Measurements from ENCODE around the gene ELK4.
A peak's percentile ranks its signal among the peaks of the same experiment; 100 is the strongest.

ELK4 gene

GRCh38 chr1:205588636-205589035, 43.2 kb downstream of the ELK4 start:
- Histone ChIP-seq H3K36me3 (replicated peaks; ENCODE audit: low read depth, low read length) (no peaks in the 10 kb centered on the region), H3K27me3 (ENCODE audit: low read depth, low read length) (no peaks in the 10 kb centered on the region), H3K4me2 (ENCODE audit: low read length) (no peak overlapping the region), H3K4me1 (ENCODE audit: low read length) (peaks cover 16% of the 10 kb centered on the region; the same call in 1 of the 2 replicates), H3K9ac (ENCODE audit: low read length) (no peak overlapping the region), H3K4me3 (ENCODE audit: low read length) (no peak overlapping the region), H3K9me3 (ENCODE audit: insufficient read depth, low read length) (no peaks in the 10 kb centered on the region), H3K79me2 (ENCODE audit: low read length) (no peaks in the 10 kb centered on the region), H3K27ac (ENCODE audit: low read length) (no peak overlapping the region), H2AFZ (ENCODE audit: low read depth, low read length) (peak overlapping the region; percentile 62; the same call in 1 of the 2 replicates), H4K20me1 (ENCODE audit: insufficient read depth, low read length) (no peaks in the 10 kb centered on the region)
- no peak for TF ChIP-seq EZH2phosphoT487 (IDR thresholded peaks at IDR 0.05; ENCODE audit: low read depth)
- TF ChIP-seq, protein P1, sequence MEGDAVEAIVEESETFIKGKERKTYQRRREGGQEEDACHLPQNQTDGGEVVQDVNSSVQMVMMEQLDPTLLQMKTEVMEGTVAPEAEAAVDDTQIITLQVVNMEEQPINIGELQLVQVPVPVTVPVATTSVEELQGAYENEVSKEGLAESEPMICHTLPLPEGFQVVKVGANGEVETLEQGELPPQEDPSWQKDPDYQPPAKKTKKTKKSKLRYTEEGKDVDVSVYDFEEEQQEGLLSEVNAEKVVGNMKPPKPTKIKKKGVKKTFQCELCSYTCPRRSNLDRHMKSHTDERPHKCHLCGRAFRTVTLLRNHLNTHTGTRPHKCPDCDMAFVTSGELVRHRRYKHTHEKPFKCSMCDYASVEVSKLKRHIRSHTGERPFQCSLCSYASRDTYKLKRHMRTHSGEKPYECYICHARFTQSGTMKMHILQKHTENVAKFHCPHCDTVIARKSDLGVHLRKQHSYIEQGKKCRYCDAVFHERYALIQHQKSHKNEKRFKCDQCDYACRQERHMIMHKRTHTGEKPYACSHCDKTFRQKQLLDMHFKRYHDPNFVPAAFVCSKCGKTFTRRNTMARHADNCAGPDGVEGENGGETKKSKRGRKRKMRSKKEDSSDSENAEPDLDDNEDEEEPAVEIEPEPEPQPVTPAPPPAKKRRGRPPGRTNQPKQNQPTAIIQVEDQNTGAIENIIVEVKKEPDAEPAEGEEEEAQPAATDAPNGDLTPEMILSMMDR (IDR thresholded peaks at IDR 0.05; ENCODE audit: low read depth, low read length), result peak; percentile 72

GRCh38 chr1:205587581-205587980, 44.2 kb downstream of the ELK4 start:
- Histone ChIP-seq H3K4me3 (ENCODE audit: low read length) (no peak overlapping the region), H4K20me1 (ENCODE audit: insufficient read depth, low read length) (no peaks in the 10 kb centered on the region), H3K36me3 (replicated peaks; ENCODE audit: low read depth, low read length) (no peaks in the 10 kb centered on the region), H3K4me2 (ENCODE audit: low read length) (no peak overlapping the region), H3K27ac (ENCODE audit: low read length) (no peak overlapping the region), H3K9me3 (ENCODE audit: insufficient read depth, low read length) (no peaks in the 10 kb centered on the region), H3K27me3 (ENCODE audit: low read depth, low read length) (peaks cover 5% of the 10 kb centered on the region; the same call in 1 of the 2 replicates), H2AFZ (ENCODE audit: low read depth, low read length) (no peak overlapping the region), H3K4me1 (ENCODE audit: low read length) (peaks cover 15% of the 10 kb centered on the region; the same call in 1 of the 2 replicates), H3K79me2 (ENCODE audit: low read length) (no peaks in the 10 kb centered on the region), H3K9ac (ENCODE audit: low read length) (no peak overlapping the region)
- TF ChIP-seq EZH2phosphoT487 (IDR thresholded peaks at IDR 0.05; ENCODE audit: low read depth), result no peak
- TF ChIP-seq, protein P1 (IDR thresholded peaks at IDR 0.05; ENCODE audit: low read depth, low read length), result no peak

DNA sequence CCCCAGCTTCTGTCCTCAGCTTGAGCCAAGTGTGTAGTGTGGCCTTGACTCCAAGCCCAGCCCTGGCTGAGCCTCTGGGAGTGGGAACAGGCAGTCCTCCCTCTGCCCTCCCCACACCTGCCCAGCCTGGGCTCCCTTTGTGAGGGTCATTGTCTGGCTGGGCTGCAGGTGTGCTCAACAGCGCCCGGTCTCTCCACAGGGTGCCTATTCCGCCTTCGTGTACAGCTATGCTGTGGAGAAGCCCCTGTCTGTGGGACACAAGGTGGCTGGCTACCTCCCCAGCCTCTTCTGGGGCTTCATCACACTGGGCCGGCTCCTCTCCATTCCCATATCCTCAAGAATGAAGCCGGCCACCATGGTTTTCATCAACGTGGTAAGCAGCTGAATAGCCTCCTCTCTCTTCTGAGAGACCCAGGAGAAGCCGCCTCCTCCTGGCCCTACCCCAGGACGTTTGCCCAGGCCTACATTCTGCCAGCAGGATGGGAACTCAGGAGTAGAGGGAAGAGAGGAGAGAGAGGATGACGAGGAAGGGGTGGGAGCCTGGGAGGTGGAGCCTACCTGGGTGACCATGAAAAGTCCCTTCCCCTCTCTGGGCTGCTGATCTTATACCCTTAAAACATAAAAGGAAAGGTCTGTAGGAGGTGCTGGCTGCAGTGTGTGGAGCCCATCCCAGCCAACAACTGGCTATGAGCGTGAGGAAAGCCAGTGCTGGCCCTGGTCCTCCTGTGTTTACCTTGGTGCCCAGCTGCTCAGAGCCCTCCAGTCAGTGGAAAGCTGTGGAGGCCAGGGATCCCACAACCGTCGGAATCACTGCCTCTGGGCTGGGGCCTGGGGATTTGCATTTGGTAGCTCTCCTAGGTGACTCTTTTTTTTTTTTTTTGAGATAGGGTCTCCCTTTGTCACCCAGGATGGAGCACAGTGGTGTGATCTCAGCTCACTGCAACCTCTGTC, 45.7 kb downstream of the ELK4 start:
- Histone ChIP-seq H2AFZ (ENCODE audit: low read depth, low read length) (no peak overlapping the region), H3K4me1 (ENCODE audit: low read length) (peaks cover 10% of the 10 kb centered on the region; the same call in 1 of the 2 replicates), H3K4me3 (ENCODE audit: low read length) (no peak overlapping the region), H3K27me3 (ENCODE audit: low read depth, low read length) (peaks cover 9% of the 10 kb centered on the region), H4K20me1 (ENCODE audit: insufficient read depth, low read length) (no peaks in the 10 kb centered on the region), H3K27ac (ENCODE audit: low read length) (no peak overlapping the region), H3K79me2 (ENCODE audit: low read length) (no peaks in the 10 kb centered on the region), H3K9ac (ENCODE audit: low read length) (no peak overlapping the region), H3K4me2 (ENCODE audit: low read length) (no peak overlapping the region), H3K9me3 (ENCODE audit: insufficient read depth, low read length) (no peaks in the 10 kb centered on the region), H3K36me3 (replicated peaks; ENCODE audit: low read depth, low read length) (no peaks in the 10 kb centered on the region)
- TF ChIP-seq, protein P1 (IDR thresholded peaks at IDR 0.05; ENCODE audit: low read depth, low read length), result no peak
- TF ChIP-seq EZH2phosphoT487 (IDR thresholded peaks at IDR 0.05; ENCODE audit: low read depth), result no peak

DNA sequence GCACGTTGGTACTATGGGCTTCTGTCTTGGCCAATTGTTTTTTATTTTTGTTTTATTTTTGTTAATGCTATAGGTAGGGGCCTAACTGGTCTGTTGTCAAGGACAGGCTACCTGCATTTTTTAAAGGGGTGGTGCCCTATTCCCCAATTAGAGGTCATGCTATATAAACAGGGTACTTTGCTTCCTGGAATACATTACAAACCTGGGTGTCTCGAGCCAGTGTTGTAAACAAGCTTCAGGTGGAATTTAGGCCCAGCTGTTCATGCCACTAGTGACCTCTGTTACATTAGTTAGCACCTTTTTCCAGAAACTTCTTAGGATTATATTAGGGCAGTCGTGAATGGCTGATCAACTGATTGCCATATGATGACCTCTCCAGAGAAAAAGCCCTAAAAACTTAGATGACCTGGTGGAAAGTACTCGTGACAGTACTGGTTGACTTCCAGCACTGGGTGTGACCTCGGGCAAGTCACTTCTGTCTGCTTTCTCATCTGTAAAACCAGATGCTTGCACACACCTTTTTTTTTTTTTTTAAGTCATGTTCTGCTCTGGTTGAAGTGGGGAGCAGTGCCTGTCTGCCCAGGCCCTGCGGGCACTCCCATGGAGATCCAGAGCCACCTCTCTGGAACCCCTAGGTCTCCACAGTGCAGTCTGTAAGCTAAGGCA, 46.5 kb downstream of the ELK4 start:
- H2AFZ ChIP-seq (ENCODE audit: low read depth, low read length), result no peak overlapping the region
- H3K27ac ChIP-seq (ENCODE audit: low read length), result no peak overlapping the region
- no peak overlapping the region for H3K4me3 ChIP-seq (ENCODE audit: low read length)
- no peaks in the 10 kb centered on the region for H3K79me2 ChIP-seq (ENCODE audit: low read length)
- no peaks in the 10 kb centered on the region for H3K36me3 ChIP-seq (replicated peaks; ENCODE audit: low read depth, low read length)
- H3K9ac ChIP-seq (ENCODE audit: low read length), result no peak overlapping the region
- H4K20me1 ChIP-seq (ENCODE audit: insufficient read depth, low read length), result no peaks in the 10 kb centered on the region
- H3K9me3 ChIP-seq (ENCODE audit: insufficient read depth, low read length), result no peaks in the 10 kb centered on the region
- no peak overlapping the region for H3K4me2 ChIP-seq (ENCODE audit: low read length)
- 0 out of 2 replicates have a peak, but pooled peaks cover 4% of the 10 kb centered on the region for H3K4me1 ChIP-seq (ENCODE audit: low read length)
- peaks cover 12% of the 10 kb centered on the region for H3K27me3 ChIP-seq (ENCODE audit: low read depth, low read length)
- TF ChIP-seq, protein P1 (IDR thresholded peaks at IDR 0.05; ENCODE audit: low read depth, low read length), result no peak
- TF ChIP-seq EZH2phosphoT487 (IDR thresholded peaks at IDR 0.05; ENCODE audit: low read depth), result no peak

Data from OCI-LY3 (cell line).